ENCODE measurements around the gene CCT3.
"Not testable (repeated sequence)": the region's sequence is repeated elsewhere in the genome, so short reads cannot be mapped to it uniquely, and the experiment has no call there.

Gene CCT3

DNA sequence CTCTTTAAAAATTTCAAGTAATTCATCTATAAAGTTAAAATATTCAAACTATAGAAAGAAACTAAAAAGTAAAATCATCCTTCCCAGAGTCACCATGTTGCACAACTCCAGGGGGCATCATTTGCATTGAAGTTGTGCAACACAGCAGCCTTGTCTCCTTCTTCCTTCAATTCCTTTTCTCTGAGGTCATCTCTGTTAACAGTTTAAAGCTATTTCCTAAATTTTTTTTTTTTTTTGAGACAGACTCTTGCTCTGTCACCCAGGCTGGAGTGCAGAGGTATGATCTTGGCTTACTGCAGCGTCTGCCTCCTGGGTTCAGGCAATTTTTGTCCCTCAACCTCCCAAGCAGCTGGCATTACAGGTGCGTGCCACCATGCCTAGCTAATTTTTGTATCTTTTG lies 38.1 kb upstream of the CCT3 start:
- DNase-seq (ENCODE audit: low spot score in 2 of 2): no peak
- Histone ChIP-seq H3K4me1 (no peaks in the 10 kb centered on the region), H3K36me3 (replicated peaks) (no peaks in the 10 kb centered on the region), H3K4me3 (no peak overlapping the region), H3K9me3 (no peaks in the 10 kb centered on the region), H3K27me3 (ENCODE audit: low read depth) (peaks cover 20% of the 10 kb centered on the region)
- in situ Hi-C loops (cut with MboI; ENCODE audit: low sequenced_read_pairs): no loop called here

DNA sequence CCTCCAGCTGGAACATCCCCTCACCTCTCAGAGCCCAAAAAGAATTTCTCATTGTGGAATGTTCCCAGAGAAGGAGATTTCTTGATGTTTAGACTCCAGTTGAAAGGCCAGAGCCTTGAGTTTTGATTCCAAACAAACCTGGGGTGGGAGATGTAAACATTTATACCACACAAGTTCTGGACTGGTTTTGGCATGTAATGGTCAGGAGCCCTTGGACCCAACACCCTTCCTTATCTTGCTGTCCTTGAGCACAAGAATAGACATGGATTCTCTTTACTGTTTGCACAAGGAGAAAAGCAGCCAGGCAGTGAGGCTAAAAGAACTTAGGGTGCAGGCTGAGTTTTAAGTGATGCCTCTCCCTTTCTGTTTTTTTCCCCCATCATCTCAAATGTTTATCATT lies 35.5 kb upstream of the CCT3 start:
- in situ Hi-C loops (cut with MboI; ENCODE audit: low sequenced_read_pairs): no loop called here
- H3K4me1 ChIP-seq: no peaks in the 10 kb centered on the region
- DNase-seq (ENCODE audit: low spot score in 2 of 2): no peak

DNA sequence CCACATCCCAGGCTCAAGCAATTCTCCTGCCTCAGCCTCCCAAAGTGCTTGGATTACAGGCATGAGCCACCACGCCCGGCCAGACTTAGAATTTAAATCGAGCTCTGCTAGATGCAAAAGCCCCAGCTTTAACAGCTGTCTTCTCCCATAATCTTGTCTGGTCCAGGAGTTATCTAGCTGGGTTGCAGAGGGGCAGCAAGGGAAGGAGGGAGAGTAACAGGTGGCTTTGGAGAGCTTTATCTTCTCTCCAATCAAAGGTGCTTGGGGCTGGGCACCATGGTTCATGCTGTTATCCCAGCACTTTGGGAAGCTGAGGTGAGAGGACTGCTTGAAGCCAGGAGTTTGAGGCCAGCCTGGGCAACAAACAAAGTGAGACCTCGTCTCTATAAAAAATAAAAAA lies 34.8 kb upstream of the CCT3 start:
- no peaks in the 10 kb centered on the region for H3K9me3 ChIP-seq
- DNase-seq (ENCODE audit: low spot score in 2 of 2): no peak
- in situ Hi-C loops (cut with MboI; ENCODE audit: low sequenced_read_pairs): no loop called here
- no peaks in the 10 kb centered on the region for H3K4me1 ChIP-seq
- H3K4me3 ChIP-seq: no peak overlapping the region
- peaks cover 20% of the 10 kb centered on the region for H3K27me3 ChIP-seq (ENCODE audit: low read depth)
- H3K36me3 ChIP-seq (replicated peaks): no peaks in the 10 kb centered on the region

More for the DNA sequence above, 35.5 kb upstream of the CCT3 start:
- Histone ChIP-seq H3K27me3 (ENCODE audit: low read depth) (peaks cover 20% of the 10 kb centered on the region), H3K4me3 (no peak overlapping the region), H3K9me3 (no peaks in the 10 kb centered on the region), H3K36me3 (replicated peaks) (no peaks in the 10 kb centered on the region)

DNA sequence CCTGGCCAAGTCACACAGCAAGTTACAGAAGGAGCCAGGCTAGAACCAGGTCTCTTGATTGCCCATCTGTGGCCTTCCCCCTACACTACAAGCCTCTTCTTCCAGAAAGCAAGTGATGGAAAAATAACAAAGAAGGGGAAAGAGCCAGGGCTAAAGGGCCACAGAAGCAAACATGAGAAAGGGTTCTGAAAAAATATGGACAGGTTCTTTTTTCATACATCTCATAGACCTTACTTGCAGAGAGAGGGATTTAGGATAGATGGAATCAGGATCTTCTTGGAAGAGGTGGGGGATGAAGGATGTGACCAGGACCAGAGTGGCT lies 34.1 kb upstream of the CCT3 start:
- H3K4me1 ChIP-seq: no peaks in the 10 kb centered on the region
- H3K4me3 ChIP-seq: no peak overlapping the region
- no peaks in the 10 kb centered on the region for H3K36me3 ChIP-seq (replicated peaks)
- no peaks in the 10 kb centered on the region for H3K9me3 ChIP-seq
- no peak for DNase-seq (ENCODE audit: low spot score in 2 of 2)
- peaks cover 20% of the 10 kb centered on the region for H3K27me3 ChIP-seq (ENCODE audit: low read depth)
- in situ Hi-C loops (cut with MboI; ENCODE audit: low sequenced_read_pairs): no loop called here

DNA sequence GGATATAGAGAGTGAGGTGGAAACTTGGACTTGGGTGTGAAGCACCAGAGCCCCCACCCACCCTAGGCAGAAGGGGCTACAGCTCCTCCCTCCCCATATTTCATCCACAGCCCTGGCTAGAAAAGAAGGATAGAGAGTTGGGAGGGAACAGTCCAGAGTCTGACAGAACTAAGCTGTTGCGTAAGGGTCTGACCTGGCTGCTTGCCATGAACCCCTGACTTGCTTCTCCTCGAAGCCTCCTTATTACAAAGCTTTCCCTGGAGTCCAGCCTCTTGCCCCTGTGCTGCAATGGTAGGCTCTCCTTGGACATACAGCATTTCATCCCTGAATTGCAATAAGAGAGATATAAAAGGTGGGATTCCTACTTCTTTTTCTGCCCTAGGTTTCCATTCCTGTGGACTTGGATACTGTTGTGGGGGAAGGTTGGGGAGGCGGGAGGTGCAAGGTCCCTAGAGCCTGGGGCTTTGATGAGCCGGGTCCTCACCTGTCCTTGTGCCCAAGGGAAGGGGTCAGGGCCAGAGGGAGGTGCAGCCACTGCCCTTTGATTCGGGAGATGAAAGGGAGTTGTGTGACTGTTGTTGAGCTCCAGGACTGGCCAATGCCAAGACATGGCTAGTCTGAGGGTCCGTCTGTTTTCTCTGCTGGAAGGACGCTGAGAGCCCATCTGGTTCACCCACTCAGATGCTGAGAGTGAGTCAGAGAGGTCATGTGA lies 33.6 kb upstream of the CCT3 start:
- no peaks in the 10 kb centered on the region for H3K9me3 ChIP-seq
- no peaks in the 10 kb centered on the region for H3K4me1 ChIP-seq
- DNase-seq (ENCODE audit: low spot score in 2 of 2): no peak
- in situ Hi-C loops (cut with MboI; ENCODE audit: low sequenced_read_pairs): no loop called here
- no peaks in the 10 kb centered on the region for H3K36me3 ChIP-seq (replicated peaks)
- no peak overlapping the region for H3K4me3 ChIP-seq
- H3K27me3 ChIP-seq (ENCODE audit: low read depth): peaks cover 20% of the 10 kb centered on the region

DNA sequence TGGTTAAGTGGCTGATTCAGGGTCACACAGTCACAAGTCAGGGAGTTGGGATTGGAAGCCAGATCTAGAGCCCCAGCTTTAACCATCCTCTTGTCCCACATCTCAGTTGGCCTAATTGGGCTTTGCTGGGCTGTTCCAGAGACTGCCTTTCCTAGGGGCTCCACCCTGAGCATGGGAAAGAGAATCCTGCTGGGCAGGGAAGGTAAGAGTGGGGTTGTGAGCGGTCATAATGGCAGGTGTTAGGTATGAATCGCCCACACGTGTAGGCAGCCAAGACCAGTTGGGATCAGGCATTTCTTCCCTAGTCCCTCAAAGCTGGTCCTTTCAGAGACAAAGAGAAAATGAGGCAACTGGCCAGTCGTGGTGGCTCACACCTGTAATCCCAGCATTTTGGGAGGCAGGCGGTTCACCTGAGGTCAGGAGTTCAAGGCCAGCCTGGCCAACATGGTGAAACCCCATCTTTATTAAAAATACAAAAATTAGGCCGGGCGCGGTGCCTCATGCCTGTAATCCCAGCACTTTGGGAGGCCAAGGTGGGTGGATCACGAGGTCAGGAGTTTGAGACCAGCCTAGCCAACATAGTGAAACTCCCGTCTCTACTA lies 31.7 kb upstream of the CCT3 start:
- DNase-seq (ENCODE audit: low spot score in 2 of 2); in situ Hi-C loops (cut with MboI; ENCODE audit: low sequenced_read_pairs); H3K36me3 ChIP-seq (replicated peaks); H3K9me3 ChIP-seq; H3K4me3 ChIP-seq; H3K4me1 ChIP-seq: not testable (repeated sequence)
- peaks cover 23% of the 10 kb centered on the region for H3K27me3 ChIP-seq (ENCODE audit: low read depth)

DNA sequence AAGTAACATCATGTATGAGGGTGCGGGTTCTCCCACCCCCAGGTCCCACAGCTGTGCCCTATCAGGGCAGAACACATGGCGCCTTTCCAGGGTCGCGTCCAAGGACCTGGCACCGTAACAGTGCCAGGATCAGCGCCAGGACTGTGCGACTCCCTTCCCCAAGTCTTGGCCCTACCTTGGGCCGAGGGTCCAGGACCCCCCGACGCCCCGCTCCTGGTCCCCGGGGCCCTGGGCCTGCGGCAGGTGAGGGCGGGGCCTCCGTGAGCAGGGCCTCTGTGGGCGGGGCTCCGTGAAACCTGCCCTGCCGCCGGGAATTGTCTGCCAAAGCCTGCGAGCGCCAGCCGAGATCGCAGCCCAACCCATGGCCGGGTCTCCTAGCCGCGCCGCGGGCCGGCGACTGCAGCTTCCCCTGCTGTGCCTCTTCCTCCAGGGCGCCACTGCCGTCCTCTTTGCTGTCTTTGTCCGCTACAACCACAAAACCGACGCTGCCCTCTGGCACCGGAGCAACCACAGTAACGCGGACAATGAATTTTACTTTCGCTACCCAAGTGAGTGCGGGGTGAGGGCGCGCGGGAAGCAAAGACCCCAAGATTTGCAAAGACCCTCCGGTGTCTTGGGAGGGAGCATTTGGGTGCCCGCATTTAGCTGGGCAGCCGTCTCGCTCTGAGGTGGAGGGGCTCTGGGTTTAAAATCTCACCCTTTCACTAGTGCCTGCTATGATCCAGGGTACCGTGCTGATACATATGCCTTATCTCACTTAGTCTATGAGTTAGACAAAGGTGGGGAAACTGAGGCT lies 31.0 kb upstream of the CCT3 start, which contains the start of gene RHBG:
RHBG (plus strand) TSS at position 323 of the 796 bp plus-strand sequence; CDS start at position 362, 39 bp downstream.
- peaks cover 23% of the 10 kb centered on the region for H3K27me3 ChIP-seq (ENCODE audit: low read depth)
- no peaks in the 10 kb centered on the region for H3K9me3 ChIP-seq
- H3K4me1 ChIP-seq: no peaks in the 10 kb centered on the region
- no peak within 1 kb of the TSS for H3K4me3 ChIP-seq
- H3K36me3 ChIP-seq (replicated peaks): no peaks in the 10 kb centered on the region
- peak in 1 of 2 experiments; percentile 27 for DNase-seq (ENCODE audit: low spot score in 2 of 2)
- in situ Hi-C loops (cut with MboI; ENCODE audit: low sequenced_read_pairs): no loop called here

DNA sequence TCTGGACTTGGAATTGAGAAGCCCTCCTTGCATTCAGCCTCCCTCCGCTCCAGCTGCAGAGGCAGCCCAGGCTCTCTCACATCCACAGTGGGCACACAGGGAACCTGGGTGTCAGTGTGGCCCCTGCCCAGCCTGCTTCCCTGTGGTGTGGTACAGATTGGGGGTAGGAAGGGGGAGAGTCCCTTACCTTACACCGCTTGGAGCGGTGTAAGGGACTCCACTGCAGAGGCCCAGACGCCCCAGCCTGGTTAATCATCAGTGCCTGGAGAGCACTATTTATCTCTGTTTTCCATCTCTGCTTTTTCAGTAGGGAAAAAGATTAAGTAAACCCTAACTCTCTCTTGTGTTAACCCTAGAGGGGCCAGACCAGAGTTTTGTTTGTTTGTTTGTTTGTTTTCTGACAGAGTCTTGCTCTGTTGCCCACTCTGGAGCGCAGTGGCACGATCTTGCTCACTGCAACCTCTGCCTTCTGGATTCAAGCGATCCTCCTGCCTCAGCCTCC lies 30.1 kb upstream of the CCT3 start:
- no peaks in the 10 kb centered on the region for H3K9me3 ChIP-seq
- H3K36me3 ChIP-seq (replicated peaks): no peaks in the 10 kb centered on the region
- no peaks in the 10 kb centered on the region for H3K4me1 ChIP-seq
- no peak overlapping the region for H3K4me3 ChIP-seq
- in situ Hi-C loops (cut with MboI; ENCODE audit: low sequenced_read_pairs): no loop called here
- H3K27me3 ChIP-seq (ENCODE audit: low read depth): peaks cover 18% of the 10 kb centered on the region; the same call in 1 of the 2 replicates
- DNase-seq (ENCODE audit: low spot score in 2 of 2): no peak

DNA sequence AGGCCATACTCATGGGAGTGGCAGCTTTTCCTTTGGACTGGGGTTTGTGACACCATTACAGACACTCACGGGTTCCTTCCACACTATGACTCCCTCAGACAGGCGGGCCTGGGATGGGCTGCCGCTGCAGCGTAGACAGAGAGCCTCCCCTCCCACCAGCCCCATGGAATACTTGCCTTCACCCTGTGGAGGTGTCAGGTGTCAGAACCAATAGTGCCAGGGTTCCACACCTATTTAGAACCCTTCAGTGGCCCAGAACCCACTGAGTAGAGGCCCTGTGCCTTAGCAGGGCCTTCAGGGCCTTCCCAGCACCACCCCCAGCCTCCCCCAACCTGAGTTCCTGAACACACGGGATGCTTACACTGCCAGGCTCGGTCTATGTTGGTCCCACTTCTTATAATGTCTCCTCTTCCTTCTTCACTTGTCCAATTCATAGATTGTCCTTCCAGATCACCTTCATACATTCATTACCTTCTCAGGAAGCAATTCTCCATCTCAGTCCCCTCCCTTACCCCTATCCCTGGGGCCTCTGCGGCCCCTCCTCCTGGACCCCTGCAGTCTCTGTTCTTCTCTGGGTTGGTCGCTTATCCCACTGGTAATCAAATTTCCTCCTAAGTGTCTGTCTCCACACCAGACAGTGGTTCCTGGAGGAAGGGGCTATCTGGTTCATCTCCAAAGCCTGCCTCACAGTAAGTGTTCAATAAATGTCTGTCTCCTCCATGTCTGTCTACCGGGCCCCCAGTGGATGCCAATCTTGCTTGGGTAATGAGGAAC lies 29.5 kb upstream of the CCT3 start:
- DNase-seq (ENCODE audit: low spot score in 2 of 2): no peak
- H3K9me3 ChIP-seq: no peaks in the 10 kb centered on the region
- H3K4me1 ChIP-seq: no peaks in the 10 kb centered on the region
- no peak overlapping the region for H3K4me3 ChIP-seq
- peaks cover 14% of the 10 kb centered on the region; the same call in 1 of the 2 replicates for H3K27me3 ChIP-seq (ENCODE audit: low read depth)
- H3K36me3 ChIP-seq (replicated peaks): no peaks in the 10 kb centered on the region
- in situ Hi-C loops (cut with MboI; ENCODE audit: low sequenced_read_pairs): no loop called here

DNA sequence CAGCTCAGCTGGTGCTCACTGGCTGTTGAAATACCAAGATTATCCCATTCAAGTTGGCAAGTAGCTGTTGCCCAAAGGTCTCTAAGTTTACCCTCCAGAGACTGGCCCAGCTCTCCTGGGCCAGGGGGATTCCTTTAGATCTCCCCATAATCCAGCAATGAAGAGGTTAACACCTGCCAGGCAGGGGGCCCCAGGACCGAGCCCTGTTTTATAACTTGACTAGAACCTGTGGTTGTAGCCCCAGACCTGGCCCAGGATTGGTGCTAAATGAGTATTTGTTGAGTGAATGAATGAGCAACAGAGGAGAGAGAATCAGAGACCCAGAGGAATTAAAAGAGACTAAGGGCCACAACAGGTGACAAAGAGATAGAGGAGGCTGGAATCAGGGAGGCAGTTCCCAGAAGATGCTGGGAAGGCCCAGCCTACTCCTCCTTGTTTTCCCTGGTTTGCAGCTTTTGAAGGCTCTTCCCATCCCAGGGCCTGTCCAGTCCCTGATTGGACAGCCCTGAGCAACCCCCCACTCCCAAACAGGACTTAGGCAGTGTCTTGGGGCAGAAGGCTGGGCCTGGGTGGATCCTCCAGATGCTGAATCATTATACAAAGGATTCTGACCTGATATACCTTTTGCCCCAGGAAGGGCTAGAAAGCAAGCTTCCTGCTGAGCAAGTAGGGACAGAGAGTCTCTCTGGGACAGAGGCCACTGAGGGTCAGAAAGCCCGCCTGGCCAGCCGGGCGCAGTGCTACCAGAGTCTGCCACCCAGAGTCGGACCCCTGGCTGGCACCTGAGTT lies 28.5 kb upstream of the CCT3 start:
- no peak overlapping the region for H3K4me3 ChIP-seq
- H3K36me3 ChIP-seq (replicated peaks): no peaks in the 10 kb centered on the region
- in situ Hi-C loops (cut with MboI; ENCODE audit: low sequenced_read_pairs): no loop called here
- no peak for DNase-seq (ENCODE audit: low spot score in 2 of 2)
- H3K9me3 ChIP-seq: no peaks in the 10 kb centered on the region
- no peaks in the 10 kb centered on the region for H3K4me1 ChIP-seq
- H3K27me3 ChIP-seq (ENCODE audit: low read depth): peaks cover 4% of the 10 kb centered on the region; the same call in 1 of the 2 replicates

DNA sequence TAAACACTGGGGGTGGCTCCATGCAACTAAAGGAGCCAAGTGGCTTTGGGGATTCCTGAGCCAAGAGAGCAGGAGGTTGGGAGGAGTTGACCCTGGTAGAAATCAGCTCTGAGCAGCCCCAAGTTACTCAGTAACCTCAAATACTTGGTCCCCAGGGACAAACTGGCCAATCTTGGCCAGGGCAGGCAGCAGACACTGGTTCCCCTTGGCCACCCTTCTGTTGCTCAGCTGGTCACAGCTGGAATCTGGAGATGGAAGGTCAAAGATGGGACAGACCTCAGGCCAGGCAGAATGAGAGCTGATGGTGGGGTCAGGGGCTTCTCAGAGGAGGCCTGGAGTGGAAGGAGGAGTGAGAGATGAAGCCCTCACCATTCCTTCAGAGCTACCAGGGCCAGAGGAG lies 27.7 kb upstream of the CCT3 start:
- Histone ChIP-seq H3K27me3 (ENCODE audit: low read depth) (0 out of 2 replicates have a peak, but pooled peaks cover 3% of the 10 kb centered on the region), H3K36me3 (replicated peaks) (no peaks in the 10 kb centered on the region), H3K4me1 (no peaks in the 10 kb centered on the region), H3K4me3 (no peak overlapping the region), H3K9me3 (no peaks in the 10 kb centered on the region)
- in situ Hi-C loops (cut with MboI; ENCODE audit: low sequenced_read_pairs): no loop called here
- DNase-seq (ENCODE audit: low spot score in 2 of 2): no peak

DNA sequence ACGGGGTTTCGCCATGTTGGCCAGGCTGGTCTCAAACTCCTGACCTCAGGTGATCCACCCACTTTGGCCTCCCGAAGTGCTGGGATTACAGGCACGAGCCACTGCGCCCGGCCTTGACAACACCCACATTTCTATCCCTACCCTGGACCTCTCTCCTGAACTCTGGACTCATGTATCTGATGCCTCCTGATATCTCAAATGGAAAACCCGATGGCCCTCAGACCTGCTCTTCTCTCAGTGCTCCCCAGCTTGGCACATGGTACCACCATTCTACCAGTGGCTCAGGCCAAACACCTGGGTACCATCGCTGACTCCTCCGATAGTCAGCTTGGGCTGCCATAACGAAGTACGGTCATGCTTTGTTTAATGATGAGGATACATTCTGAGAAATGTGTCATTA lies 22.4 kb upstream of the CCT3 start:
- in situ Hi-C loops (cut with MboI; ENCODE audit: low sequenced_read_pairs): no loop called here
- Histone ChIP-seq H3K27me3 (ENCODE audit: low read depth) (peaks cover 21% of the 10 kb centered on the region; the same call in 1 of the 2 replicates), H3K4me1 (peaks cover 2% of the 10 kb centered on the region), H3K4me3 (no peak overlapping the region), H3K9me3 (no peaks in the 10 kb centered on the region), H3K36me3 (replicated peaks) (no peaks in the 10 kb centered on the region)
- DNase-seq (ENCODE audit: low spot score in 2 of 2): no peak

DNA sequence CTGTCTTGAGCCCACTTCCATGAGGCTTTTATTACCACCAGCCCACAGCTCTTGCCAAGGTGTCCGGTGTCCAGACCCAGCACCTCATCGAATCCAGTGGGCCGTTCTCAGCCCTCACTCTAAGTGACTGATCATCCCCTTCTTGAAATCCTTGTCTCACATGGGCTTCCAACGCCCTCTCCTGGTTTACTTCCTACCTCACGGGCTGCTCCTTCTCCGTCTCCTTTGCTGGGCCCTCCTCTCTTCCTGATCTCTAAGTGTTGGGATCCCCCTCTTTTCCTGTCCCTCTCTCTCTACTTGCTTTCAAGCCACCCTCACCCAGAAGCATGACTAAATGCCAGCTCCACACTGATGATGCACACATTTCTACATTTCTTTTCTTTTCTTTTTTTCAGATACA lies 21.9 kb upstream of the CCT3 start:
- Histone ChIP-seq H3K36me3 (replicated peaks) (no peaks in the 10 kb centered on the region), H3K27me3 (ENCODE audit: low read depth) (peaks cover 20% of the 10 kb centered on the region), H3K4me1 (peaks cover 2% of the 10 kb centered on the region), H3K9me3 (no peaks in the 10 kb centered on the region), H3K4me3 (no peak overlapping the region)
- in situ Hi-C loops (cut with MboI; ENCODE audit: low sequenced_read_pairs): no loop called here
- DNase-seq (ENCODE audit: low spot score in 2 of 2): peak; percentile 30 to 55

All from HAP-1 (cell line).